Fibroblast of pulmonary artery (primary cell): Measurements from ENCODE around the gene AKAP7.

Source experiments
- DNase-seq: peaks from one replicate; pipeline ENCODE4 v3.0.0-alpha.2; 2010; ENCODE audit warnings: low read depth
- H3K4me3 ChIP-seq: replicated peaks from 2 replicates; pipeline ENCODE4 v1.5.1; 2011; ENCODE audit warnings: low read depth, mild to moderate bottlenecking, control low read depth, low read length, moderate library complexity
- TF ChIP-seq, protein P1 (sequence below): IDR thresholded peaks from 2 replicates; pipeline ENCODE4 v1.5.1; 2011; ENCODE audit warnings: mild to moderate bottlenecking, control low read depth, low read length, inconsistent platforms; ENCODE audit errors: missing control alignments

AKAP7 gene

DNA sequence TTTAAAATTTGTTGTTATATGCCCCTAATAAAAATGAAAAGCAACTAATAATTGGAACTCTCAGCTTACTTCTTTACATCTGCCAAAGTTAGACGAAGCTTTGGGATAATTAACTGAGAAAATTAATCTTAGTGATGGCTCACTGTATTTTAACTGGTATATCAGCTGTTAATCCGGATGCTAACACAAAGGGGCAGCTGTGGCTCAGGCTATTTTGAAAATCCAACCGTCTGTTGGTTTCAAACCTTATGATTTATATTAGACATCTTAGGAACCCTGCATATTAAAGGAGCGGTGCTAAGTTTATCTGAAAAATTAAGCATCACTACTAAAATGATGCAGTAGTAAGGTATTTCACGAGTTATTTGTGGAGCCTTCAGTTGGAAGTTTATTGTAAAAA is 96.6 kb downstream of the AKAP7 start:
- no peak overlapping the region for H3K4me3 ChIP-seq
- TF ChIP-seq, protein P1, sequence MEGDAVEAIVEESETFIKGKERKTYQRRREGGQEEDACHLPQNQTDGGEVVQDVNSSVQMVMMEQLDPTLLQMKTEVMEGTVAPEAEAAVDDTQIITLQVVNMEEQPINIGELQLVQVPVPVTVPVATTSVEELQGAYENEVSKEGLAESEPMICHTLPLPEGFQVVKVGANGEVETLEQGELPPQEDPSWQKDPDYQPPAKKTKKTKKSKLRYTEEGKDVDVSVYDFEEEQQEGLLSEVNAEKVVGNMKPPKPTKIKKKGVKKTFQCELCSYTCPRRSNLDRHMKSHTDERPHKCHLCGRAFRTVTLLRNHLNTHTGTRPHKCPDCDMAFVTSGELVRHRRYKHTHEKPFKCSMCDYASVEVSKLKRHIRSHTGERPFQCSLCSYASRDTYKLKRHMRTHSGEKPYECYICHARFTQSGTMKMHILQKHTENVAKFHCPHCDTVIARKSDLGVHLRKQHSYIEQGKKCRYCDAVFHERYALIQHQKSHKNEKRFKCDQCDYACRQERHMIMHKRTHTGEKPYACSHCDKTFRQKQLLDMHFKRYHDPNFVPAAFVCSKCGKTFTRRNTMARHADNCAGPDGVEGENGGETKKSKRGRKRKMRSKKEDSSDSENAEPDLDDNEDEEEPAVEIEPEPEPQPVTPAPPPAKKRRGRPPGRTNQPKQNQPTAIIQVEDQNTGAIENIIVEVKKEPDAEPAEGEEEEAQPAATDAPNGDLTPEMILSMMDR: no peak
- DNase-seq: no peak

DNA sequence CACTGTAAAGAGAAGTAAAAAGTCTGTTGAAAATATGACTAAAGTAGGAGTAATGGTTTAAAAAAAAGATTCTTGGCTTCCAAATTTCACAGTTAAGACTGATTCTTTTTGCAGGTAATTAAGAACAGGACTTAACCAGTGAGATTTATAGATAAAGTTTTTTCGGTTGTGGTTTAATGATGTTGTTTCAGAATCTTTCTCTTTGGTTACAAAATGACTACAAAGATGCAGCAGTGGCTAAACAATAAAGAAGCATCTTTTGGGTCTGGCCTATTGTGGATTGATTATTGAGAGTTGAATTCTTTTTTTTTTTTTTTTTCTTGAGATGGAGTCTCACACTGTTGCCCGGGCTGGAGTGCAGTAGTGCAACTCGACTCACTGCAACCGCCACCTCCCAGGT is 109.7 kb downstream of the AKAP7 start:
- DNase-seq: no peak
- TF ChIP-seq, protein P1: no peak
- H3K4me3 ChIP-seq: no peak overlapping the region

DNA sequence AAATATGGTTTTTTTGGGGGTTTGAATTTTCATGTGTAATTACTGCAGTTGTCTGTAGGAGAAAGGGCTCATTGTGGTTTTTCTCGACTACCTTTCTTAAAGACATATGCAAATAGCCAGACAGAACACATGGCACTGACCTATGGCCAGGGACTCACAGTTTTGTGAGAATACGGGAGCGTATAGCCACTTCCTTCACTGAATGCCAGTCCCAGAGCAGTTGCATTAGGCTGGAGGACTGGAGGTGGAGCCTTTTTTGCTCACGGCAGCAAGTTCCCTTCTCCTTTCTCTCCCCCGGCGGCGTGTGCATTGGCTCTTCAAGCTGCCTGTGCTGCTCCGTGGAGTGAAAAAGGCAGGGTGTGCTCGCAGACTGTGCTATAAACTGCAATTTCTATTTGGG is 114.9 kb downstream of the AKAP7 start:
- DNase-seq: peak; percentile 63
- TF ChIP-seq, protein P1: no peak
- H3K4me3 ChIP-seq: peak overlapping the region; percentile 48

DNA sequence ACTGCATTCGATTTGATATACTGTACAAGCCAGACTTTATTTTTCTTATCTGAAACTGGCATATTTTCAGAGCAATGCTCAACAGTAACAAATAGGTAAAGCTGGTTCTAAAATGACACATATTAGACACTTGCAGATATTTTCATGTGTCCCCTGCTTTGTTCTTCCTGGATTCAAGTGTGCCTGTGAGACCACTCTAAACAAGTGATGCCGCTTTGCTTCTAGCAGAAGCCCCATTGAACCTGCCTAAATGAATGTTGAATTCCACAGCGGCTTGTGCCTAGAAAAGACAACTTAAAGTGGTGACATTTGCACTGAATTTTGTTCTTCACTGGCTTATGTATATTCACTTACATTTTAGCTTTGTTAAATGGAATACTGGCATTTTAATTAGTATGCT is 115.7 kb downstream of the AKAP7 start:
- TF ChIP-seq, protein P1: no peak
- no peak for DNase-seq
- no peak overlapping the region for H3K4me3 ChIP-seq

DNA sequence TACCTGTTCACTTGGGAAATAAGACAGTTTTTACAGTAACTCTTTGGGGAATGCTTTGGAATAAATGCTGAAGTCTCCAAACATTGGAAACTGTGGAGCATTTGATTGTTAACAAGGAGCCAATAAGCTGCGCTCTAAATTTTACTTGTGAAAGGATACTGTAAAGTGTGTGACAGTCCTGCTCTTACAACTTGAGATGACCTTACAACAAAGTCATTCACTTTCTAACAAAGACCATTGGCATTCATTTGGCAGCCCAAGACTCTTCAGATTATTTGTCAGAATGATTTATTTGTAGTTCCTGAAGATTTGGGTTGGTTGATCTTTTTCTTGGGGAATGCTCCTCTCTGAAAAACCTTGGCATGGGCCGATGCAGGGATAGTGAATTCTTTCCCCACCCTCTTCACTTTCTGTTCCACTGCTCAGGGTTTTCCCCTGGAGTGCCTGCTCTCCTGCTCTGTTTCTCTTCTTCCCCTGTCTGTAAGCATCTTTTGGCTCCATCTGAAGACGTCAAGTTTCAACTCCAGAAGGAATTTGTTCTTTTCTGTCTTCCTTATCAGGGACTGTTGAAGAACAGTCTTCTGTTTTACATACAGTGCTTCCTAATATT is 116.4 kb downstream of the AKAP7 start:
- H3K4me3 ChIP-seq: no peak overlapping the region
- TF ChIP-seq, protein P1: no peak
- peak; percentile 3 for DNase-seq

DNA sequence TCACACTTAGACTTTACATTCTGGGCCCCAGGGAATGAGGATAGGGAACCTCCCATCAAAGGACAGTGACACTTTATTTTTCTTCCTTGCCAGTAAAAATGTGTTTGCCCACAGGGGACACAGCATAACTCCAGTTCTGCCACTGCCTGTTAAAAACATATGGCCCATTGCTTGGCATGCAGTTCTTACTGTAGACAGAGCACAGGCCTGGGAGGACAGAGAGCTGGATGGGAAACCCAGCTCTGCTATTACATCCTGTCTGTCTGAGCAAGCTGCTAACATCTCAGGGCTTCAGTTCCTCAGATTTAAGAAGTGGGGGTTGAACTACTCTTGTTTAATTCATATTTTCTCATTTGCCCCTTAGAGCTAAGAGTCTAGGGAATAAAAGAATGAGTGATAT is 120.2 kb downstream of the AKAP7 start:
- TF ChIP-seq, protein P1: no peak
- H3K4me3 ChIP-seq: no peak overlapping the region
- no peak for DNase-seq

DNA sequence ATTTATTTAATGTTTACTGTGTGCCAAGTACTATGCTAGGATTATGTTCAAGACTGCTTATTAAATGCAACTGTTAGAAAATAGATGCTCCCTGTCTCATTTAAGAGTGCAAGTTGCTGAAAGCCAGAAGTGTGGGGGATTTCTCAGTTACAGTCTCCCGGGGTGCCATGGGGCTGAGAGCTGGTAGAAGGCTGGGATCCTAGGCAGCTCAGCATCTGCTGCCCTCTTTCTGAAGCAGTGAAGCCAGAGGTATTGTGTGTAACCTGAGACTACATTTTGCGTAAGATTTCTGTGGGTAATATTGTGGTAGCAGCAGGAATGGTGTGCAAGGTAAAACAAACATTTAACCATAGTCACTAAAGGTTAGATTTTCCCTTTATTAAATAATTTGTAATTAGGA is 120.6 kb downstream of the AKAP7 start:
- TF ChIP-seq, protein P1: no peak
- no peak overlapping the region for H3K4me3 ChIP-seq
- no peak for DNase-seq
